GM12878 (cell line): ENCODE measurements around the gene PPP4R1. TPM values are rescaled to one million over a fixed set of nuclear protein-coding genes. Genes with fewer than 3 reads are reported as not detected.

ENCODE experiments used
- ATAC-seq: fragments of 200-7000 bp; cut with Tn5 transposase; 3 replicates; pipeline ENCODE4 v1.9.1; 2020; ENCODE audit warnings: mild to moderate bottlenecking, moderate library complexity
- BruUV-seq: library from RNA; stranded (reverse); fragments of 400-500 nt; replicated peaks from 2 replicates; lab custom pipeline; 2021; lab: Mats Ljungman, UMichigan
- CTCF ChIA-PET: fragments of 300-600 bp; sonication (Branson Sonifier 250); formaldehyde crosslinking; extraction: SDS; loops from one replicate; lab custom pipeline; 2021; ENCODE audit warnings: inconsistent platforms; lab: Yijun Ruan, JAX
- POLR2A ChIA-PET: fragments of 350-600 bp; formaldehyde crosslinking; extraction: SDS; loops from one replicate; lab custom pipeline; 2021; ENCODE audit warnings: inconsistent platforms; lab: Charles Lee
- RAD21 ChIA-PET: fragments of 300-600 bp; sonication (Branson Sonifier 250); formaldehyde crosslinking; loops from one replicate; lab custom pipeline; 2023; ENCODE audit warnings: antibody characterized with exemption; ENCODE audit not compliant: unreplicated experiment; lab: Charles Lee
- SMC1A ChIA-PET: fragments of 300-600 bp; sonication (Branson Sonifier 250); formaldehyde crosslinking; loops from one replicate; lab custom pipeline; 2023; ENCODE audit not compliant: unreplicated experiment, uncharacterized antibody; lab: Charles Lee
- DNase-seq: peaks from one replicate; pipeline ENCODE4 v3.0.0-alpha.2; 2011; ENCODE audit warnings: low read depth, low spot score
- FAIRE-seq: peaks from 3 replicates; lab custom pipeline; 2011; peaks lifted over from hg19 to GRCh38; lab: Jason Lieb, UNC
- H2AFZ ChIP-seq: 2 replicates; pipeline ENCODE4 v1.6.0; 2011; ENCODE audit warnings: low read depth, low read length, control low read depth; ENCODE audit not compliant: control insufficient read depth
- H3K27ac ChIP-seq: 2 replicates; pipeline ENCODE4 v1.5.1; 2011; ENCODE audit warnings: control low read depth; ENCODE audit not compliant: control insufficient read depth, insufficient read depth
- H3K27me3 ChIP-seq, 2 experiments: replicated peaks in 1 of 2; 2 replicates each; pipeline versions ENCODE4 v1.6.0 to v1.6.1; 2011; ENCODE audit warnings: low read length in 1 of 2; ENCODE audit not compliant: control insufficient read depth in 2 of 2, insufficient read depth in 2 of 2
- H3K36me3 ChIP-seq, 2 experiments: 2 replicates each; pipeline ENCODE4 v1.5.1; 2011; ENCODE audit warnings: low read length in 1 of 2; ENCODE audit not compliant: control insufficient read depth in 2 of 2, insufficient read depth in 2 of 2
- H3K4me1 ChIP-seq: 2 replicates; pipeline ENCODE4 v1.6.1; 2011; ENCODE audit warnings: mild to moderate bottlenecking, low read length, moderate library complexity, mixed read lengths; ENCODE audit not compliant: control insufficient read depth, insufficient read depth
- H3K4me2 ChIP-seq: 2 replicates; pipeline ENCODE4 v1.6.0; 2011; ENCODE audit warnings: control low read depth; ENCODE audit not compliant: control insufficient read depth, insufficient read depth
- H3K4me3 ChIP-seq: fragments of 200-600 bp; sonication (generic); 2 replicates; pipeline ENCODE4 v1.5.1; 2016
- H3K79me2 ChIP-seq: 2 replicates; pipeline ENCODE4 v1.6.0; 2011; ENCODE audit warnings: low read length; ENCODE audit not compliant: control insufficient read depth, insufficient read depth
- H3K9ac ChIP-seq: 2 replicates; pipeline ENCODE4 v1.8.0; 2011; ENCODE audit warnings: low read length, control low read depth, mixed read lengths; ENCODE audit not compliant: control insufficient read depth, insufficient read depth
- H3K9me3 ChIP-seq: replicated peaks from 3 replicates; pipeline ENCODE4 v1.5.1; 2011; ENCODE audit warnings: mild to moderate bottlenecking, low read length; ENCODE audit not compliant: control insufficient read depth, insufficient read depth
- H4K20me1 ChIP-seq: 2 replicates; pipeline ENCODE4 v1.6.0; 2011; ENCODE audit not compliant: control insufficient read depth, insufficient read depth
- BCL11A ChIP-seq: IDR thresholded peaks from 2 replicates; pipeline ENCODE4 v1.6.1; 2011; ENCODE audit warnings: low read depth, low read length
- BMI1 ChIP-seq: fragments of 450-650 bp; IDR thresholded peaks from 2 replicates; pipeline ENCODE4 v1.6.1; 2016; ENCODE audit warnings: mild to moderate bottlenecking, moderate library complexity, borderline replicate concordance
- MAX ChIP-seq: IDR thresholded peaks from 2 replicates; pipeline ENCODE4 v1.6.1; 2012; ENCODE audit warnings: low read depth, low read length, improper control_type of control experiment
- MTA3 ChIP-seq: IDR thresholded peaks from 2 replicates; pipeline ENCODE4 v1.6.1; 2012; ENCODE audit warnings: low read length, inconsistent platforms, borderline replicate concordance
- MXI1 ChIP-seq: fragments of 150-350 bp; IDR thresholded peaks from 2 replicates; pipeline ENCODE4 v1.6.1; 2011; ENCODE audit warnings: low read depth, mild to moderate bottlenecking, inconsistent platforms, low read length, improper control_type of control experiment
- PAX5 ChIP-seq: IDR thresholded peaks from 2 replicates; pipeline ENCODE4 v1.6.1; 2011; ENCODE audit warnings: low read depth, low read length, borderline replicate concordance
- RBBP5 ChIP-seq: fragments of 200-600 bp; sonication (generic); conservative IDR thresholded peaks from 2 replicates; pipeline ENCODE4 v1.6.1; 2016
- RCOR1 ChIP-seq: conservative IDR thresholded peaks from 2 replicates; pipeline ENCODE4 v1.6.1; 2012; ENCODE audit warnings: low read depth, low read length, improper control_type of control experiment
- YY1 ChIP-seq: IDR thresholded peaks from 2 replicates; pipeline ENCODE4 v1.6.1; 2011; ENCODE audit warnings: low read depth, mild to moderate bottlenecking, low read length
- WGBS: methylation state at CpG from one replicate; pipeline ENCODE4 v1.1.6; 2016; ENCODE audit warnings: low lambda C conversion rate; ENCODE audit not compliant: insufficient replicate concordance, insufficient coverage; ENCODE audit errors: missing lambda C conversion rate; 5-methylcytosine and 5-hydroxymethylcytosine counted together
- in situ Hi-C: fragments of 300-500 bp; cut with MboI; formaldehyde crosslinking; loops from 9 replicates; pipeline ENCODE4 v1.14.3; 2018; ENCODE audit warnings: mixed read lengths
- intact Hi-C: fragments of 100-400 bp; cut with micrococcal nuclease; formaldehyde crosslinking; loops from one replicate; pipeline ENCODE4 v1.14.2; 2022; ENCODE audit not compliant: unreplicated experiment
- polyA plus RNA-seq, 11 experiments: library from polyadenylated mRNA; depleted of rRNA in 4 of 11; unstranded in 6 of 11; stranded (reverse) in 5 of 11; fragments of >200 nt; fragmentation: Nextera tagmentation in 4 of 11; fragmentation: Illumina TruSeq in 1 of 11; extraction: Ambion mirVana in 4 of 11; extraction: Trizol in 1 of 11; gene quantifications; 1 replicate in 1 of 11; 2 replicates in 10 of 11; pipeline versions ENCODE4 v1.2.1 to v1.2.3, GENCODE V29; 2011 to 2016; ENCODE audit warnings: inconsistent platforms in 2 of 11, missing spikeins in 2 of 11, low read depth in 1 of 11
- total RNA-seq, 4 experiments: library from RNA; depleted of rRNA in 3 of 4; stranded (reverse); fragments of >200 nt in 3 of 4; fragmentation: Illumina TruSeq in 1 of 4; extraction: Trizol in 1 of 4; gene quantifications; 2 replicates each; pipeline versions ENCODE4 v1.2.1 to v1.2.3, GENCODE V29; 2013 to 2021

PPP4R1 gene
- total and polyA plus RNA-seq, 10 of the 15 experiments (the other 5 are each of a cell fraction or from before 2014, with no cell fraction given) = 10.9 to 44.4 (median 26.0) TPM

- no peak for TF ChIP-seq RBBP5
- TF ChIP-seq PAX5 = no peak
- TF ChIP-seq, all 136 proteins: peak for 0
Measured at GRCh38 chr18:9561759-9562158, 52.6 kb downstream of the PPP4R1 start (continued).

- no peak for FAIRE-seq
- no peak for TF ChIP-seq YY1
- TF ChIP-seq MXI1 = no peak
- no peak for TF ChIP-seq MAX
- TF ChIP-seq RCOR1 = no peak
- no peak for TF ChIP-seq BMI1
- TF ChIP-seq MTA3 = no peak
- no peak for TF ChIP-seq BCL11A
- POLR2A ChIA-PET = no interaction called here
Measured at GRCh38 chr18:9559253-9559652, 55.1 kb downstream of the PPP4R1 start.

More at GRCh38 chr18:9559253-9559652, 55.1 kb downstream of the PPP4R1 start:
- in situ Hi-C loops (no loop called here), intact Hi-C loops (no loop called here)
- H3K36me3 ChIP-seq = peaks cover 4 to 15% of the 10 kb centered on the region in 2 experiments
- ChIA-PET SMC1A (interaction anchor here (1.4 kb wide), 1 partner anchor 16 kb away, joined by 3 read pairs; no protein-coding TSS in a partner anchor), CTCF (interaction anchor here (0.9 kb wide), 1 partner anchor 20 kb away, joined by 3 read pairs; no protein-coding TSS in a partner anchor), RAD21 (no interaction called here)
- no peak overlapping the region for H3K4me3 ChIP-seq
- no peaks in the 10 kb centered on the region for H3K4me1 ChIP-seq
- no peak overlapping the region for H3K9ac ChIP-seq
- ATAC-seq (no peak), DNase-seq (no peak)
- no peaks in the 10 kb centered on the region for H4K20me1 ChIP-seq
- no peaks in the 10 kb centered on the region for H3K79me2 ChIP-seq
- H3K4me2 ChIP-seq = no peak overlapping the region
- H2AFZ ChIP-seq = no peak overlapping the region
- no peaks in the 10 kb centered on the region for H3K27me3 ChIP-seq
- no TSS peak for BruUV-seq
- H3K9me3 ChIP-seq = no peaks in the 10 kb centered on the region
- 98% methylated on average over 6 of the region's 6 CpGs for WGBS
- H3K27ac ChIP-seq = no peak overlapping the region
